Measurements from ENCODE around the gene MYLK4.

GRCh38 chr6:2619651-2620050 is 131.1 kb downstream of the MYLK4 start:
- TF ChIP-seq YY1 (IDR thresholded peaks at IDR 0.05; ENCODE audit: insufficient read depth, insufficient read length) = no peak
- no peak for TF ChIP-seq SUZ12 (IDR thresholded peaks at IDR 0.05; ENCODE audit: extremely low read depth, insufficient read depth, insufficient read length)

Measured in NT2/D1 (cell line).